ENCODE data around the gene GIMAP5. TPM values are rescaled to one million over a fixed set of nuclear protein-coding genes. Genes with fewer than 3 reads are reported as not detected.

GIMAP5 gene
- total RNA-seq: not detected in 2 replicates
- polyA plus RNA-seq: not detected in 2 replicates
- not detected in 2 replicates for polyA plus RNA-seq (2012)
- not detected in 2 replicates for polyA minus RNA-seq (ENCODE audit: low replicate concordance)

DNA sequence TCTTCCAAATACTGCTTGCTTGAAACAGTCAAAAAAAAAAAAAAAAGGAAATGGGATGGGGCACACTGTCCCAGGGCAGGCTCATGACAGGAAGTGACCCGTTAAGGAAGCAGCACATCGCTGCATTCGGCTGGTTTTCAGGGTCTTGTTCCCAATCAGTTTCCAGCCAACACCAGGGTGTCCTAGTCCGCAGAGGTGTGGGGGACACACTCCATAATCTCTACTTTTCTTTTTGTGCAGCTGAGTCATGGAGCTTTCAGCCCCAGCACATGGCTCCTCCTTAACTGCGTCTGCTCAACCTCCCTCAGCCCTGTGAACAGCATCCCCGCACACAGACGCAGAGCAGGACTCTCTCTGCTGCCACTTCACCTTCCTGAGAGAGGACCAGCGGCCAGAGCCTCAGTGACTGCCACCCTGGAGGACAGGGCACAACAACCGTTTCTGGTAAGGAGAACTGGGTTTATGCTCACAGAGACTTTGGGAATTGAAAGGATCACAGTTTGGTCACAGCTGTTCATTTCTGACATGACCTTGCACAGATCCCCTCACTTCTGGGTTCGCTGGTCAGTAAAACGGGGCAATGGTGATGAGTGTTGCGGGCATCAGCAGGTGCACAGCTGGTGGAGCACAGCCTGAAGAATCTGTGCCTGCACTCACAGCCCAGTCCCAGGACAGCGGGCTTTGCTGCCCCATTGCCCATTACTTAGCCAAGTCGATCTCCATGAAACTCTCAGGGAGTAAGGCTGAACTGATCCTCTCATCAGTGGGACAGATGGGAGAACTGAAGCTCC, at the start of gene GIMAP5:
Gene GIMAP5 (plus strand): TSS at position 154 of the 791 bp plus-strand sequence. CDS start 3,467 bp downstream, outside the sequence.
- DNase-seq (ENCODE audit: low read depth in 2 of 2): no peak
- no peaks in the 10 kb centered on the region for H3K27me3 ChIP-seq (ENCODE audit: control insufficient read depth, insufficient read depth, low read length)
- H3K4me2 ChIP-seq (ENCODE audit: extremely low read depth, insufficient read depth, low read length): no peak within 1 kb of the TSS
- H3K79me2 ChIP-seq (ENCODE audit: control insufficient read depth, insufficient read depth, low read length): no peaks in the 10 kb centered on the region
- H3K36me3 ChIP-seq (ENCODE audit: control insufficient read depth, insufficient read depth, low read length): no peaks in the 10 kb centered on the region
- no peak within 1 kb of the TSS for H2AFZ ChIP-seq (ENCODE audit: low read length)
- no peak within 1 kb of the TSS for H3K4me3 ChIP-seq (replicated peaks in 1 of 4; ENCODE audit: control extremely low read depth in 1 of 4, insufficient read depth in 1 of 4, low read depth in 3 of 4, low read length in 4 of 4)
- H3K9me3 ChIP-seq (ENCODE audit: control insufficient read depth, insufficient read depth, low read depth, low read length): no peaks in the 10 kb centered on the region
- TF ChIP-seq CTCF (conservative IDR thresholded peaks at IDR 0.05 in 1 of 2, IDR thresholded peaks at IDR 0.05 in 1 of 2; ENCODE audit: low read depth in 1 of 2, low read length in 2 of 2) (no peak), EZH2 (IDR thresholded peaks at IDR 0.05; ENCODE audit: low read length, missing control alignments) (no peak)
- no peaks in the 10 kb centered on the region for H4K20me1 ChIP-seq (ENCODE audit: control insufficient read depth, extremely low read depth, insufficient read depth, low read length)
- no peak within 1 kb of the TSS for H3K27ac ChIP-seq (ENCODE audit: insufficient read depth, low read length)
- H3K4me1 ChIP-seq (ENCODE audit: control insufficient read depth, extremely low read depth, insufficient read depth, low read length): no peaks in the 10 kb centered on the region
- H3K9ac ChIP-seq (ENCODE audit: insufficient read depth, low read length): no peak within 1 kb of the TSS

GRCh38 chr7:150688630-150689029, 48.6 kb upstream of the GIMAP5 start:
- Histone ChIP-seq H3K36me3 (ENCODE audit: control insufficient read depth, insufficient read depth, low read length) (no peaks in the 10 kb centered on the region), H3K27me3 (ENCODE audit: control insufficient read depth, insufficient read depth, low read length) (no peaks in the 10 kb centered on the region), H2AFZ (ENCODE audit: low read length) (no peak overlapping the region), H3K79me2 (ENCODE audit: control insufficient read depth, insufficient read depth, low read length) (no peaks in the 10 kb centered on the region), H4K20me1 (ENCODE audit: control insufficient read depth, extremely low read depth, insufficient read depth, low read length) (no peaks in the 10 kb centered on the region), H3K27ac (ENCODE audit: insufficient read depth, low read length) (no peak overlapping the region), H3K4me2 (ENCODE audit: extremely low read depth, insufficient read depth, low read length) (no peak overlapping the region), H3K4me3 (replicated peaks in 1 of 4; ENCODE audit: control extremely low read depth in 1 of 4, insufficient read depth in 1 of 4, low read depth in 3 of 4, low read length in 4 of 4) (no peak overlapping the region), H3K9ac (ENCODE audit: insufficient read depth, low read length) (no peak overlapping the region), H3K9me3 (ENCODE audit: control insufficient read depth, insufficient read depth, low read depth, low read length) (no peaks in the 10 kb centered on the region), H3K4me1 (ENCODE audit: control insufficient read depth, extremely low read depth, insufficient read depth, low read length) (no peaks in the 10 kb centered on the region)
- TF ChIP-seq CTCF (conservative IDR thresholded peaks at IDR 0.05 in 1 of 2, IDR thresholded peaks at IDR 0.05 in 1 of 2; ENCODE audit: low read depth in 1 of 2, low read length in 2 of 2) (no peak), EZH2 (IDR thresholded peaks at IDR 0.05; ENCODE audit: low read length, missing control alignments) (no peak)
- no peak for DNase-seq (ENCODE audit: low read depth in 2 of 2)

GRCh38 chr7:150695654-150696053, 41.6 kb upstream of the GIMAP5 start:
- Histone ChIP-seq H3K27me3 (ENCODE audit: control insufficient read depth, insufficient read depth, low read length) (no peaks in the 10 kb centered on the region), H3K4me3 (replicated peaks in 1 of 4; ENCODE audit: control extremely low read depth in 1 of 4, insufficient read depth in 1 of 4, low read depth in 3 of 4, low read length in 4 of 4) (no peak overlapping the region), H3K27ac (ENCODE audit: insufficient read depth, low read length) (no peak overlapping the region), H3K9me3 (ENCODE audit: control insufficient read depth, insufficient read depth, low read depth, low read length) (no peaks in the 10 kb centered on the region), H3K4me2 (ENCODE audit: extremely low read depth, insufficient read depth, low read length) (no peak overlapping the region), H3K79me2 (ENCODE audit: control insufficient read depth, insufficient read depth, low read length) (no peaks in the 10 kb centered on the region), H3K4me1 (ENCODE audit: control insufficient read depth, extremely low read depth, insufficient read depth, low read length) (no peaks in the 10 kb centered on the region), H4K20me1 (ENCODE audit: control insufficient read depth, extremely low read depth, insufficient read depth, low read length) (no peaks in the 10 kb centered on the region), H2AFZ (ENCODE audit: low read length) (no peak overlapping the region), H3K36me3 (ENCODE audit: control insufficient read depth, insufficient read depth, low read length) (no peaks in the 10 kb centered on the region), H3K9ac (ENCODE audit: insufficient read depth, low read length) (no peak overlapping the region)
- DNase-seq (ENCODE audit: low read depth in 2 of 2): no peak
- no peak for TF ChIP-seq CTCF (conservative IDR thresholded peaks at IDR 0.05 in 1 of 2, IDR thresholded peaks at IDR 0.05 in 1 of 2; ENCODE audit: low read depth in 1 of 2, low read length in 2 of 2)
- TF ChIP-seq EZH2 (IDR thresholded peaks at IDR 0.05; ENCODE audit: low read length, missing control alignments): no peak

All from fibroblast of lung (primary cell).